ENCODE data around the gene RAPGEF2. TPM values are rescaled to one million over a fixed set of nuclear protein-coding genes. Genes with fewer than 3 reads are reported as not detected.

Gene RAPGEF2
- total RNA-seq, 1 donor from 2014 or later, result 38.9 TPM

GRCh38 chr4:159267869-159268285 lies 165.0 kb downstream of the RAPGEF2 start:
- H3K4me3 ChIP-seq (ENCODE audit: low read depth, low read length), result no peak overlapping the region
- TF ChIP-seq CTCF (conservative IDR thresholded peaks at IDR 0.05; ENCODE audit: low read depth, low read length), result no peak
- no peak for DNase-seq (ENCODE audit: low read depth)

- no peak for DNase-seq (ENCODE audit: low read depth)
- TF ChIP-seq CTCF (conservative IDR thresholded peaks at IDR 0.05; ENCODE audit: low read depth, low read length), result no peak
- no peak overlapping the region for H3K4me3 ChIP-seq (ENCODE audit: low read depth, low read length)
Observed at GRCh38 chr4:159268607-159269006, 165.7 kb downstream of the RAPGEF2 start.

- peak; percentile 27 for DNase-seq (ENCODE audit: low read depth)
Observed at GRCh38 chr4:159269116-159269515, 166.2 kb downstream of the RAPGEF2 start.

GRCh38 chr4:159269956-159270355 lies 167.1 kb downstream of the RAPGEF2 start:
- no peak for DNase-seq (ENCODE audit: low read depth)
- H3K4me3 ChIP-seq (ENCODE audit: low read depth, low read length), result no peak overlapping the region
- no peak for TF ChIP-seq CTCF (conservative IDR thresholded peaks at IDR 0.05; ENCODE audit: low read depth, low read length)

More at GRCh38 chr4:159269116-159269515, 166.2 kb downstream of the RAPGEF2 start:
- TF ChIP-seq CTCF (conservative IDR thresholded peaks at IDR 0.05; ENCODE audit: low read depth, low read length), result no peak
- no peak overlapping the region for H3K4me3 ChIP-seq (ENCODE audit: low read depth, low read length)

- no peak for TF ChIP-seq CTCF (conservative IDR thresholded peaks at IDR 0.05; ENCODE audit: low read depth, low read length)
- H3K4me3 ChIP-seq (ENCODE audit: low read depth, low read length), result no peak overlapping the region
- DNase-seq (ENCODE audit: low read depth), result no peak
Observed at GRCh38 chr4:159271856-159272255, 169.0 kb downstream of the RAPGEF2 start.

GRCh38 chr4:159272273-159273140 lies 169.6 kb downstream of the RAPGEF2 start:
- TF ChIP-seq CTCF (conservative IDR thresholded peaks at IDR 0.05; ENCODE audit: low read depth, low read length), result no peak
- H3K4me3 ChIP-seq (ENCODE audit: low read depth, low read length), result no peak overlapping the region
- DNase-seq (ENCODE audit: low read depth), result no peak

GRCh38 chr4:159273141-159273438 lies 170.2 kb downstream of the RAPGEF2 start:
- TF ChIP-seq CTCF (conservative IDR thresholded peaks at IDR 0.05; ENCODE audit: low read depth, low read length), result no peak
- H3K4me3 ChIP-seq (ENCODE audit: low read depth, low read length), result no peak overlapping the region
- no peak for DNase-seq (ENCODE audit: low read depth)

All from epithelial cell of proximal tubule (primary cell).